Heart left ventricle (tissue), 16 donors: Measurements from ENCODE around the gene GRIN2A. TPM values are rescaled to one million over a fixed set of nuclear protein-coding genes. Genes with fewer than 3 reads are reported as not detected.

Experiments
- ATAC-seq, 4 donors: fragments of 200-7000 bp; cut with Tn5 transposase; one replicate each; pipeline ENCODE4 v1.9.1; 2020 to 2022; ENCODE audit warnings: moderate library complexity in 4 of 4, mild to moderate bottlenecking in 3 of 4, moderate number of reproducible peaks in 1 of 4
- DNase-seq, 5 donors: peaks; one replicate each; pipeline ENCODE4 v3.0.0-alpha.2; 2020
- H3K27ac ChIP-seq, 12 donors: fragments of 200-600 bp; sonication (generic) in 4 of 12; one replicate each; pipeline versions ENCODE4 v1.5.0 to v1.8.0; 2016 to 2022; ENCODE audit warnings: mild to moderate bottlenecking in 2 of 12
- H3K27me3 ChIP-seq, 9 donors: fragments of 200-600 bp; sonication (generic) in 2 of 9; one replicate each; pipeline versions ENCODE4 v1.5.1 to v1.8.0; 2016 to 2022; ENCODE audit warnings: mild to moderate bottlenecking in 3 of 9
- H3K36me3 ChIP-seq, 9 donors: fragments of 200-600 bp; sonication (generic) in 2 of 9; one replicate each; pipeline versions ENCODE4 v1.5.0 to v1.8.0; 2018 to 2022; ENCODE audit warnings: mild to moderate bottlenecking in 2 of 9
- H3K4me1 ChIP-seq, 12 donors: fragments of 200-600 bp; sonication (generic) in 4 of 12; one replicate each; pipeline versions ENCODE4 v1.5.0 to v1.8.0; 2016 to 2022; ENCODE audit warnings: mild to moderate bottlenecking in 3 of 12
- H3K4me3 ChIP-seq, 12 donors: fragments of 200-600 bp; sonication (generic) in 4 of 12; one replicate each; pipeline versions ENCODE4 v1.5.0 to v1.8.0; 2017 to 2022; ENCODE audit warnings: mild to moderate bottlenecking in 9 of 12, moderate library complexity in 4 of 12
- H3K9me3 ChIP-seq, 12 donors: fragments of 200-600 bp; sonication (generic) in 4 of 12; one replicate each; pipeline versions ENCODE4 v1.5.0 to v1.8.0; 2016 to 2022; ENCODE audit warnings: mild to moderate bottlenecking in 1 of 12
- POLR2A ChIP-seq, 2 donors: fragments of 450-650 bp; IDR thresholded peaks; one replicate each; pipeline ENCODE4 v1.6.1; 2017; ENCODE audit warnings: antibody characterized with exemption in 2 of 2, mild to moderate bottlenecking in 2 of 2, moderate library complexity in 2 of 2
- WGBS, 4 donors: extraction: QIAGEN DNeasy Blood & Tissue Kit in 2 of 4; methylation state at CpG; one replicate each; pipeline versions ENCODE4 v1.1.5 to v1.1.7; 2013 to 2018; 5-methylcytosine and 5-hydroxymethylcytosine counted together
- intact Hi-C, 10 donors: fragments of 100-400 bp; cut with DNase I; formaldehyde crosslinking; loops; one replicate each; pipeline versions ENCODE4 v1.11.1 to v1.14.2; 2022
- polyA plus RNA-seq, 2 donors: library from polyadenylated mRNA; stranded (reverse); fragments of 200-250 nt; gene quantifications; one replicate each; pipeline ENCODE4 v1.2.3, GENCODE V29; 2013
- total RNA-seq, 9 donors: library from RNA; depleted of rRNA in 2 of 9; stranded (reverse); fragments of >200 nt in 2 of 9; fragmentation: NEBNext Ultra II Directional in 3 of 9; extraction: Animal tissue kit (Norgen Biotek cat#: 25700) in 3 of 9; gene quantifications; one replicate each; pipeline versions ENCODE4 v1.1.0 to v1.2.4, GENCODE V29; 2016 to 2023
- TF ChIP-seq, protein P1 (sequence below), 12 donors: fragments of 200-600 bp; sonication (generic) in 4 of 12; IDR thresholded peaks; one replicate each; pipeline versions ENCODE4 v1.5.0 to v1.8.0; 2018 to 2022; ENCODE audit warnings: antibody characterized with exemption in 12 of 12, mild to moderate bottlenecking in 5 of 12
- donor health status: ischemic (EF 13 %, LVEDD 7.1; RV severe dilation, severe dysfunction).
- donor health status: healthy with polysubstance abuse.
- donor health status: DM: no; HTN: yes; CAD: no.
- donor health status: DM: no; HTN: no; CAD: no.
- donor health status: ischemic (EF 25% LVEDD 6.9; RV normal size, moderate dysfunction).
- donor health status: ischemic (EF 25% LVEDD 5.7; RV mildly dilated, moderate dysfunction).
- donor health status: healthy.
- donor health status: DM: yes; HTN: yes; CAD: no.
- donor health status: ischemic (EF 35%, LVEDD 5.7; RV mildly dilated, moderate dysfunction).
- donor health status: nonischemic (EF 11% LVEDD 7.7; RV severe dilation, severe dysfunction).
- donor health status: DM: yes; HTN: yes; CAD: no.
- donor health status: PGD.
- donor health status: ischemic (EF 29% LVEDD 5.4; RV normal size, mild dysfunction).
- donor health status: nonischemic (EF 23%, LVEDD 6.1; RV moderate dilation, normal function).

The GRIN2A gene
- total and polyA plus RNA-seq, 11 donors, result 0.01 to 4.6 (median 2.6) TPM

DNA sequence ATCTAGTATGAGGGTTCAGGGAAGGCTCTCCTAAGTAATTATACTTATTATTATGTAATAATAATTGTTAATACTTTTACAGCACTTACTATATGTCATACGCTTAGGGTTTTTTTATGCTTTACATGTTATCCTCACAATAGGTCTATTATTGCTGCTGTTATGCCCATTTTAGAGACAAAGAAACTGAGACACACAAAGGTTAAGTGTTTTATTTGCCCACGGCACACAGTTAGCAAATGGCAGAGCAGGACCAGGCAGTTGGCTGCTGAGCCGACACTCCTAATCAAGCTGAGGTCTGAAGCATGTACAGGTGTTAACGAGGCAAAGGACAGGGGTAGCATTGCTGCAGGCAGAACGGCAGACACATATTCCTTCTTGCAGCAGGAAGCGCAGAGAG, 443.5 kb downstream of the GRIN2A start:
- H3K27me3 ChIP-seq, result no peaks in the 10 kb centered on the region
- no peaks in the 10 kb centered on the region for H3K4me1 ChIP-seq
- DNase-seq (no peak), ATAC-seq (no peak)
- no peak overlapping the region for H3K4me3 ChIP-seq
- H3K36me3 ChIP-seq, result no peaks in the 10 kb centered on the region
- H3K9me3 ChIP-seq, result no peaks in the 10 kb centered on the region
- 68 to 85% (median 79%) methylated on average over 6 of the region's 6 CpGs for WGBS, 4 donors
- TF ChIP-seq, protein P1, sequence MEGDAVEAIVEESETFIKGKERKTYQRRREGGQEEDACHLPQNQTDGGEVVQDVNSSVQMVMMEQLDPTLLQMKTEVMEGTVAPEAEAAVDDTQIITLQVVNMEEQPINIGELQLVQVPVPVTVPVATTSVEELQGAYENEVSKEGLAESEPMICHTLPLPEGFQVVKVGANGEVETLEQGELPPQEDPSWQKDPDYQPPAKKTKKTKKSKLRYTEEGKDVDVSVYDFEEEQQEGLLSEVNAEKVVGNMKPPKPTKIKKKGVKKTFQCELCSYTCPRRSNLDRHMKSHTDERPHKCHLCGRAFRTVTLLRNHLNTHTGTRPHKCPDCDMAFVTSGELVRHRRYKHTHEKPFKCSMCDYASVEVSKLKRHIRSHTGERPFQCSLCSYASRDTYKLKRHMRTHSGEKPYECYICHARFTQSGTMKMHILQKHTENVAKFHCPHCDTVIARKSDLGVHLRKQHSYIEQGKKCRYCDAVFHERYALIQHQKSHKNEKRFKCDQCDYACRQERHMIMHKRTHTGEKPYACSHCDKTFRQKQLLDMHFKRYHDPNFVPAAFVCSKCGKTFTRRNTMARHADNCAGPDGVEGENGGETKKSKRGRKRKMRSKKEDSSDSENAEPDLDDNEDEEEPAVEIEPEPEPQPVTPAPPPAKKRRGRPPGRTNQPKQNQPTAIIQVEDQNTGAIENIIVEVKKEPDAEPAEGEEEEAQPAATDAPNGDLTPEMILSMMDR (IDR thresholded peaks at IDR 0.05), result no peak
- TF ChIP-seq POLR2A (IDR thresholded peaks at IDR 0.05), result no peak
- no peak overlapping the region for H3K27ac ChIP-seq
- intact Hi-C loops, result no loop called here

DNA sequence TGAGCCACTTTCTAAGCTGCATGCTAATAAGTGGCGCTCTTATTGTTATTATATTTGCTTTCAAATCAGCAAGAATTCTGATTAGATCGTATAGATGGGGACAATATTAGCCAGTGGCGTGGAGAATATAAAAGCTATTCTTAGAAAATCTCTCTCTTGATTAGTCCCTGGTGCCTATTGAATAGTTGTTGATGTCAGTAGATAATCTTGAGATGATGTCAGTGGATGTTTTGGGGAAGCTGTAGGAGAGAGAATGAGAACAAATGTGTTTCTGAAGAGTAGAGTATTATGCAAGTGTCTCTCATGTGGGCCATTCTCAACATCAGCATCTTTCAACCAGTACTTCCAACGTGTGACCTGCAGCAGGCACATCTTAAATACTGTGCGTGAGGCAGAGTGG, 445.7 kb downstream of the GRIN2A start:
- TF ChIP-seq, protein P1 (IDR thresholded peaks at IDR 0.05), result no peak
- no peak for TF ChIP-seq POLR2A (IDR thresholded peaks at IDR 0.05)
- peaks cover 0 to 3% (median 0%) of the 10 kb centered on the region in 9 donors for H3K27me3 ChIP-seq
- intact Hi-C loops, result no loop called here
- H3K4me3 ChIP-seq, result no peak overlapping the region
- H3K4me1 ChIP-seq, result no peaks in the 10 kb centered on the region
- H3K36me3 ChIP-seq, result no peaks in the 10 kb centered on the region
- H3K9me3 ChIP-seq, result no peaks in the 10 kb centered on the region
- DNase-seq, result no peak
- ATAC-seq, result no peak
- 71 to 84% (median 74%) methylated on average over 5 of the region's 5 CpGs for WGBS, 4 donors
- no peak overlapping the region for H3K27ac ChIP-seq

DNA sequence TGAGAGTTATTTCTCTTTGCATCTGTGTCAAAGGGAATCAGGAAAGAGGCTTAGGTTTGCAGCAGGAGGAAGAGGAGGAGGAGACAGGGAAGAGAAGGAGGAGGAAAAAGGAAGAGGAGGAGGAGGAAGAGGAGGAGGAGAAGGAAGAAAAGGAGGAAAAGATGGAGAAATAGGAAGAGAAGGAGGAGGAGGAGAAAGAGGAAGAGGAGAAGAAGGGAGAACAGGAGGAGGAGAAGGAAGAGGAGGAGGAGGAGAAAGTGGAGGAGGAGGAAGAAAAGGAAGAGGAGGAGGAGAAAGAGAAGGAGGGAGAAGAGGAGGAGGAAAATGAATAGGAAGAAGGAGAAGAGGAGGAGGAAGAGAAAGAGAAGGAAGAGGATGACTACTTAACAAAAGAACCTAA, 459.1 kb downstream of the GRIN2A start:
- no peak for ATAC-seq
- H3K27me3 ChIP-seq, result no peaks in the 10 kb centered on the region
- H3K9me3 ChIP-seq, result no peaks in the 10 kb centered on the region
- H3K36me3 ChIP-seq, result no peaks in the 10 kb centered on the region
- H3K4me1 ChIP-seq, result no peaks in the 10 kb centered on the region
- TF ChIP-seq, protein P1 (IDR thresholded peaks at IDR 0.05), result no peak
- no peak for TF ChIP-seq POLR2A (IDR thresholded peaks at IDR 0.05)
- DNase-seq, result no peak
- intact Hi-C loops, result no loop called here
- H3K27ac ChIP-seq, result no peak overlapping the region
- H3K4me3 ChIP-seq, result no peak overlapping the region

DNA sequence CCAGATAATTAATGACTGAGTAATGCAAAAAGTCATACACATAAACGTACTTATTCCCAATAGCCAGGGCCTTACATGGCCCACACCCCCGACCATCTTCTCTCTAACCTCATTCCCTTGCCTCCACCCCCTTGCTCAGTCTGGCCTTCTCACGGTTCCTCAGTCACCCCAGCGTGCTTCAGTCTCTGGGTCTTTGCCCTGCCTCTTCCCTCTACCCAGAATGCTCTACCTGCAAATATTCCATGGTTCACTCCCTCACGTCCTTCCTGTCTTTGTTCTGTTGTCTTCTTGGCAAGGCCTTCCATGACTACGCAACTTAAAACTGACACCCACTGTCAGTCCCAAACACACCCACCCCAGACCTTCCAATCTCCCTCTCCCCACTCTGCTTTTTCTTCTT, 468.3 kb downstream of the GRIN2A start:
- DNase-seq (no peak), ATAC-seq (no peak)
- WGBS, 4 donors, result 55 to 71% (median 62%) methylated on average over 6 of the region's 6 CpGs
- no peaks in the 10 kb centered on the region for H3K36me3 ChIP-seq
- H3K4me1 ChIP-seq, result no peaks in the 10 kb centered on the region
- TF ChIP-seq, protein P1 (IDR thresholded peaks at IDR 0.05), result no peak
- intact Hi-C loops, result no loop called here
- no peak overlapping the region for H3K27ac ChIP-seq
- peaks cover 0 to 5% (median 0%) of the 10 kb centered on the region in 12 donors for H3K9me3 ChIP-seq
- H3K27me3 ChIP-seq, result no peaks in the 10 kb centered on the region
- H3K4me3 ChIP-seq, result no peak overlapping the region
